ENCODE measurements around the gene CDK5R1. TPM values are rescaled to one million over a fixed set of nuclear protein-coding genes. Genes with fewer than 3 reads are reported as not detected.
A peak's percentile ranks its signal among the peaks of the same experiment; 100 is the strongest.

The CDK5R1 gene
- total and polyA plus RNA-seq, 2 experiments from 2014 or later: 0.63 to 1.2 TPM

GRCh38 chr17:32487473-32488176 lies 832 bp downstream of the CDK5R1 start:
- no peak overlapping the region for H3K27ac ChIP-seq
- H3K9me3 ChIP-seq (ENCODE audit: low read depth): no peaks in the 10 kb centered on the region
- peak overlapping the region; percentile 81 for H3K4me3 ChIP-seq
- H3F3A ChIP-seq (ENCODE audit: insufficient read depth): peaks cover 24% of the 10 kb centered on the region
- peak; percentile 43 for DNase-seq
- H3K4me1 ChIP-seq (ENCODE audit: insufficient read depth): peaks cover 3% of the 10 kb centered on the region; the same call in 1 of the 2 replicates
- H4K20me1 ChIP-seq (ENCODE audit: insufficient read depth): no peaks in the 10 kb centered on the region
- 36 to 59% methylated on average over 41 to 48 of the region's 59 CpGs for WGBS, 2 experiments (ENCODE audit: low coverage in 1 of 2, low lambda C conversion rate in 2 of 2, missing lambda C conversion rate in 2 of 2)
- H3K79me2 ChIP-seq (ENCODE audit: insufficient read depth): no peaks in the 10 kb centered on the region
- in situ Hi-C loops (cut with MboI): no loop called here
- no peak for TF ChIP-seq EZH2phosphoT487 (IDR thresholded peaks at IDR 0.05; ENCODE audit: insufficient read depth, low read depth)
- no peak for TF ChIP-seq EZH2 (IDR thresholded peaks at IDR 0.05; ENCODE audit: insufficient read depth, poor library complexity, severe bottlenecking)
- H3K9ac ChIP-seq: peak overlapping the region; percentile 54
- H2AFZ ChIP-seq: peak overlapping the region; percentile 72
- H3K27me3 ChIP-seq (replicated peaks; ENCODE audit: insufficient read depth): no peaks in the 10 kb centered on the region
- peak overlapping the region; percentile 67 for H3K4me2 ChIP-seq (ENCODE audit: unreplicated experiment)
- no peaks in the 10 kb centered on the region for H3K36me3 ChIP-seq (ENCODE audit: low read depth)
- H3K9me2 ChIP-seq (ENCODE audit: insufficient read depth): no peaks in the 10 kb centered on the region

GRCh38 chr17:32488177-32488542 lies 1.4 kb downstream of the CDK5R1 start:
- H3K9me3 ChIP-seq (ENCODE audit: low read depth): no peaks in the 10 kb centered on the region
- H3K36me3 ChIP-seq (ENCODE audit: low read depth): no peaks in the 10 kb centered on the region
- TF ChIP-seq EZH2 (IDR thresholded peaks at IDR 0.05; ENCODE audit: insufficient read depth, poor library complexity, severe bottlenecking): no peak
- no peak for TF ChIP-seq EZH2phosphoT487 (IDR thresholded peaks at IDR 0.05; ENCODE audit: insufficient read depth, low read depth)
- peaks cover 3% of the 10 kb centered on the region; the same call in 1 of the 2 replicates for H3K4me1 ChIP-seq (ENCODE audit: insufficient read depth)
- in situ Hi-C loops (cut with MboI): no loop called here
- no peak overlapping the region for H3K4me2 ChIP-seq (ENCODE audit: unreplicated experiment)
- no peak overlapping the region for H3K27ac ChIP-seq
- peaks cover 19% of the 10 kb centered on the region for H3F3A ChIP-seq (ENCODE audit: insufficient read depth)
- H2AFZ ChIP-seq: no peak overlapping the region
- WGBS, 2 experiments (ENCODE audit: low coverage in 1 of 2, low lambda C conversion rate in 2 of 2, missing lambda C conversion rate in 2 of 2): 96 to 97% methylated on average over 16 of the region's 16 CpGs
- H3K9me2 ChIP-seq (ENCODE audit: insufficient read depth): no peaks in the 10 kb centered on the region
- H4K20me1 ChIP-seq (ENCODE audit: insufficient read depth): no peaks in the 10 kb centered on the region
- no peak overlapping the region for H3K4me3 ChIP-seq
- H3K27me3 ChIP-seq (replicated peaks; ENCODE audit: insufficient read depth): no peaks in the 10 kb centered on the region
- no peaks in the 10 kb centered on the region for H3K79me2 ChIP-seq (ENCODE audit: insufficient read depth)
- DNase-seq: no peak
- no peak overlapping the region for H3K9ac ChIP-seq

- Histone ChIP-seq H3K27me3 (replicated peaks; ENCODE audit: insufficient read depth) (no peaks in the 10 kb centered on the region), H3K4me3 (no peak overlapping the region), H3K36me3 (ENCODE audit: low read depth) (no peaks in the 10 kb centered on the region), H3F3A (ENCODE audit: insufficient read depth) (peaks cover 17% of the 10 kb centered on the region), H3K9me2 (ENCODE audit: insufficient read depth) (no peaks in the 10 kb centered on the region), H3K79me2 (ENCODE audit: insufficient read depth) (no peaks in the 10 kb centered on the region), H2AFZ (no peak overlapping the region), H3K9ac (no peak overlapping the region), H3K27ac (no peak overlapping the region), H4K20me1 (ENCODE audit: insufficient read depth) (no peaks in the 10 kb centered on the region), H3K4me1 (ENCODE audit: insufficient read depth) (peaks cover under 1% of the 10 kb centered on the region; the same call in 1 of the 2 replicates), H3K4me2 (ENCODE audit: unreplicated experiment) (no peak overlapping the region), H3K9me3 (ENCODE audit: low read depth) (no peaks in the 10 kb centered on the region)
- no peak for DNase-seq
- in situ Hi-C loops (cut with MboI): no loop called here
- no peak for TF ChIP-seq EZH2 (IDR thresholded peaks at IDR 0.05; ENCODE audit: insufficient read depth, poor library complexity, severe bottlenecking)
- TF ChIP-seq EZH2phosphoT487 (IDR thresholded peaks at IDR 0.05; ENCODE audit: insufficient read depth, low read depth): no peak
- 96 to 98% methylated on average over 13 of the region's 13 CpGs for WGBS, 2 experiments (ENCODE audit: low coverage in 1 of 2, low lambda C conversion rate in 2 of 2, missing lambda C conversion rate in 2 of 2)
Measured at GRCh38 chr17:32488604-32489180, 1.9 kb downstream of the CDK5R1 start.

- WGBS, 2 experiments (ENCODE audit: low coverage in 1 of 2, low lambda C conversion rate in 2 of 2, missing lambda C conversion rate in 2 of 2): 90 to 91% methylated on average over 10 of the region's 10 CpGs
- in situ Hi-C loops (cut with MboI): loop anchor here (10.0 kb wide), 1 partner anchor 255 kb away; no protein-coding TSS in a partner anchor
- no peaks in the 10 kb centered on the region for H3K9me2 ChIP-seq (ENCODE audit: insufficient read depth)
- H3K4me2 ChIP-seq (ENCODE audit: unreplicated experiment): no peak overlapping the region
- TF ChIP-seq EZH2 (IDR thresholded peaks at IDR 0.05; ENCODE audit: insufficient read depth, poor library complexity, severe bottlenecking): no peak
- TF ChIP-seq EZH2phosphoT487 (IDR thresholded peaks at IDR 0.05; ENCODE audit: insufficient read depth, low read depth): no peak
- H3K9ac ChIP-seq: no peak overlapping the region
- peaks cover 13% of the 10 kb centered on the region for H3F3A ChIP-seq (ENCODE audit: insufficient read depth)
- H3K79me2 ChIP-seq (ENCODE audit: insufficient read depth): no peaks in the 10 kb centered on the region
- no peaks in the 10 kb centered on the region for H4K20me1 ChIP-seq (ENCODE audit: insufficient read depth)
- H3K27ac ChIP-seq: no peak overlapping the region
- H3K4me3 ChIP-seq: no peak overlapping the region
- H3K4me1 ChIP-seq (ENCODE audit: insufficient read depth): no peaks in the 10 kb centered on the region
- DNase-seq: no peak
- H3K27me3 ChIP-seq (replicated peaks; ENCODE audit: insufficient read depth): no peaks in the 10 kb centered on the region
- no peaks in the 10 kb centered on the region for H3K9me3 ChIP-seq (ENCODE audit: low read depth)
- no peaks in the 10 kb centered on the region for H3K36me3 ChIP-seq (ENCODE audit: low read depth)
- H2AFZ ChIP-seq: no peak overlapping the region
Measured at GRCh38 chr17:32489320-32490100, 2.7 kb downstream of the CDK5R1 start.
